NCI-H2029 (cell line): ENCODE measurements around the gene HTR6.
"Not testable (repeated sequence)": the region's sequence is repeated elsewhere in the genome, so short reads cannot be mapped to it uniquely, and the experiment has no call there.

Source experiments
- DNase-seq: peaks from one replicate; lab custom pipeline; 2025; lab: John Stamatoyannopoulos, UW

Gene HTR6

DNA sequence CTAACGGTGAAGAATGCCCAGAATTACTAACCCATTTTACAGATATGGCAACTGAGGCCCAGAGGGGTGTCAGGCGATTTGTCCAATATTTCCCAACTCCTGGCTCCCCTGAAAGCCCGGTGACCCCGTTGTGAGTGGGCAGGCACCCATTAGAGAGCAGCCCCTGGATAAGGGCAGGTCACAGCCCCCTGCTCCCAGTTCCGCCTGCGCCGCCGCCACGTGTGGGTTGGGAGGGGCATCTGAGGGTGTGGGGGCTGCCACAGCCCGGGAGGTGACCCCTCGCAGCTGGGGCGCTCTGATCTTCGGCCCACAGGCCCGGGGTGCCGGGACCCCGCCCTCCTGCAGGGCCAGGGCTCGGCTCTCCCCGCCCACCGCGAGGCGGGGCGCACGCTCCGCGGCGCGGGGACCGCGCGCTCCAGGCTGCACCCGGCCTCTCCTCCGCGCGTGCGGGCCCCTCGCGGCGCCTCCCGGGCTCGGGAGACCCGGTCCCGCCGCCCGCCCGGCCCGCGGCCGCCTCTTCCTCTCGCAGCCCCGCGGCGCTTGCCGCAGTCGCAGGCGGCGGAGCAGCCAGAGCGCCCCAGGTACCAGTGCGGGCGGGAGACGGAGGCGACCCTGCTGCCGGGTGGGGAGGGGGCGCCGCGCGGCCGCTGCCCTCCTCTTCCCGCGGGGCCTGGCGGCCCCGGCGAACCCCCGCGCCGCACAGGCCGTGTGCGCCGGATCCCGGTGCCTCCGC lies at the start of gene HTR6:
Gene HTR6 (plus strand): TSS at position 423 of the 733 bp plus-strand sequence. CDS start 879 bp downstream, outside the sequence.
- no peak for DNase-seq

DNA sequence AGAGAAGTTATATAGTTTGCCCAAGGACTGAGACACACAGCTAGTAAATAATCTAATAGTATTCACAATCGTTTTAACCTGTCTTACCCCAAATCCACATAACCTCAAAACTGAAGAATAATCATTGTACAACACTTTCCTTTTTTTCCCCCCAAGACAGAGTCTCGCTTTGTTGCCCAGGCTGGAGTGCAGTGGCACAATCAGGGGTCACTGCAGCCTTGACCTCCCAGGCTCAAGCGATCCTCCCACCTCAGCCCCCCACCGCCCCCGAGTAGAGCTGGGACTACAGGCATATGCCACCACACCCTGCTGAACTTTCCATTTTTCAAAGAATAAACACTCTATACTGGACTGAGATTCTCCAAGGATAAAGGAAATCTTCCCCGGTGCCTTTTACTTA lies 49.2 kb upstream of the HTR6 start:
- no peak for DNase-seq

DNA sequence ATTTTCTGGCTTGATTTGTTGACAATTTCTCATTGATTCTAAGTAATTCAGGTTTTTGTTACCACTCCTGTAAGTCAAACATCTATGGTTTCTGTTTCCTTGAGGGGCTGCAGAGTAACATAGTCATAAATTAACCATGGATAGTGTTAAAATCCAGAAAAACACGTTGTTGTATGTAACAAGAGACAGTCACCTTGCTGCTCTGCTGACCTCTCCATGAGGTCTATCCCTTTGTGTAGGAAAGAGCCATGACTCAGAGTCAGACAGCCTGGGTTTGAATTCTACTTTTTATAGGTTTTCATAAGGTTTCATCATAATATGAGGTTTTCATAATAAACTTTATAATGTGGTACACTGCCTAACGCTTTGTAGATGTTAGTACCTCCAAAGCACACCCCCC lies 48.2 kb upstream of the HTR6 start:
- no peak for DNase-seq

DNA sequence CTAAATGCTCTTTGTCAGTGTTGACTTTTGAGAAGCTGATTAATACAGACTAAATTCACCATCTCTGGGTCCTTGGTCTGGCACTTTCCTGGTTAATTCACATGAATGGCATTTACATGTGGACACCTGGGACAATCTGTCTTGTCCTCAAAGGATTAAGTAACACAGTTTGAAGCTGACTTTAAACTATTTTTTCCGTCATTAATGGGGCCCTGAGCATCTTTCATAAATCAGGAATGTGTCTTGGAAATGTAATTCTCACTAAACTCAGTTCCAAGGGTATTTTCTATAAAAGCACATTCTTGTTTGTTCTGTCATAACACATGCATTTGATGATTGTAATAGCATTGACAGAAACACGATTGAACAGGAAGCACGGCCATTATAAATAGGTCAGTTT lies 47.3 kb upstream of the HTR6 start:
- DNase-seq = no peak

DNA sequence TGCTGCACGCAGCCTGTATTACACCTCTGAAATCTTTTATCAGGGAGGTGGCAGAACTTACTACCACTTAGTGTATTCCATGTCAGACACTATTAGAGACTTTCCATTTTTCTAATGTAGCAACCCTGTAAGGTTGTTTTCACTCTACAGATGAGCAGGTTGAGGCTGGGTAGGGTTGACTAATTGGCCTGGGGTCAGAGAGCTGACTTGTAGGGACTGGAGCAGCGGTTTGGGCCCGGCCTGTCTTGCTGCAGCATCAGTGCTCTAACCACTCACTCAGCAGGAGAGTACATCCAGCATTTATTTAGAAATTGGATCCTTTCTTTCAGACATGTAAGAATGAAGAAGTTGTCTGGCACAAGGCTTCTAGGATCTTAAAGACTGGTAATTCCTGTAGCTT lies 46.2 kb upstream of the HTR6 start:
- no peak for DNase-seq

DNA sequence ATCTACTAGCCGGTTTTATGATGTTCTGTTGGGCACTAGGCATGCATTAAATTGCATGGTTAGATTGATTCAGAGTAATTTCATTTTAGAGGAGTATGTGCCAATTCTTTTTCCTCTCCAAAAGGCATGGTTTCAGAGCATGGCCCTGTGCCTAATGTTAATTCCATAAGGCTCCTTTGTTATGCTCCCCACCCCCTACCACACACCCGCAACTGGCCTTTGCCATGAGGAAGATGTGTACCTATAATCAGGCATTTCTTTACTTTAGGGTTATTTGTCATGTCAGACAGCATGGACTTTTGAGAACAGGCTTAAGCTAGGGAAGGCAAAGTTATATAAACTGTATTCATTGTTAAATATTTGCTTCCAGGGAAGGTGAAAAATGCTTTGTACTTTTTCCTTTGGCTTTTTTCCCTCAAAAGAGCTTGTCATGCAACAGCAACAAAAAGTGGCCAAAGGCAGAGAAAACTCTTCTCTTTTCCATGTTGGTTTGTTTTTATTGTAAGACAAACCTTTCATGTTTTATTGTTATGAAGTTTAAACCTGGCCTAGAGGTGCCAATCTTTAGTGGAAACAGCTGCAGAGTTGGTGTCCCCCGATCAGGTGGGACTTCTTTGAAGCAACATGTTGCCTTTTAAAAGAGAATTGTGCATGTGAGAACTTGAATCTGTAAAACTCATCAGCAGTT lies 44.8 kb upstream of the HTR6 start:
- DNase-seq = no peak

DNA sequence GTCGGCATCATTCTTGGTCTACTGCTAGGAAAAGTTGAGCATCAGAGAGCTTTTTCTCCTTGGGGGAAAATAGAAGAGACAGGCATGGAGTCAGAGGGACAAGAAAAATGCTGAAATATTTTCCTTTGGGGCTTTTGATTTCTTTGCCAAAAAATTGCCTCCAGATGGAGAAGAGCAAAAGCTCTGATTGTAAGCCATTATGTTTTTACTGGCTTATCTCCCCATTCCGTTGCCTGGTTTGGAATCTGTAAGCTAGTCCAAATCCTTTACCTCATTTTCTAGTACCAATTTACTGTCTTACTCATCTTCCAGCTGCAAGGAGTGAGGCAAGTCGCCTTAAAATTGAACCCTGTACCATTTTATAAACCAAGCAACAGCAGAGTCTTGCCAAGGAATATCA lies 43.9 kb upstream of the HTR6 start:
- DNase-seq = no peak

DNA sequence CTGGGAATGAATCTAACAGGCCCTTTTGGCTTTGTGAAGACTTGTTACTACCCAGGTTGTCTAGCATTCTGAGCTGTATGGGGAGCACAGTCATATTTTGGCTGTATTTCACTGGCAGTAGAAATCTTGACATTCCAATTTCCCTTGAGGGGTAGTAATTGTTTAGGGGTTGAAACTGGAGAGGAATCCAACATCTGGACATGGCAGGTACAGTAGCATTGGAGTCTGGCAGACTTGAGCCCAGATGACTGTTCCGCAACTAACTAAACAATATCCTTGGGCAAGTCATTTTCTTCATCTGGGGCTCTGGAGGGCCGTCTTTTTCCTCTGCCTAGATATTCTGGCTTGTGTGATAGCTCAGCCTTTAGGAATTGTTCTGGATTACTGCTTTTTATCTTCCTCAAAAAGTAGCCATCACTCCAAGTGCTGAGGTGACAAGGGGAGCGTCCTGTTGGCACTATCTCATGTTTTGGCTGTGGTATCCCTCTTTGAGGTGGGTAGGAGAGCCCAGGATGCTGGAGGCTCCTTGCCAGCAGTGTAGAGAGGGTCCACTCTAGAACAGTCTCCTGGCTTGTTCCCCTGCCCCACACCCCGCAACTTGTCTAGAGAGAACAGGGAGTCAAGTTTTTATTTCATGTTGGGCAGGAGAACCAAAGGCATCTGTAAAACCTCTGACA lies 43.3 kb upstream of the HTR6 start:
- no peak for DNase-seq

DNA sequence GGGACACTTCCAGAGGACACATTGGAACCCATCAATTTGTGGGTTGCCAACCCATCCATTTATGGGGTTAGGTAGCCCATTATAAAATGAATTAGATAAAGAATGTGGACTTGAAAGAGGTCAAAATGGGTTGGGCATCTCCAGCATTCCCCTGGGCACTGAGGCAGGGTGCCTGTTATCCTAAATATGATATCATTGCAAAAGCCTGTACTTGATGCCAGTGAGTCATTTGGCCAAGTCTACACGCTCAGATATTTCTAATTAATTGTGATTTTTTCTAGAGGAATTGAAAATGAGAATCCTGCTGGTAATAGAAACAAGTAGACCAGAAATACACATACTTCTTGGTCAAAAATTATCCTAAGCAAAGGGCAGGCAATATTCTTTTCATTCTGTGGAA lies 42.5 kb upstream of the HTR6 start:
- no peak for DNase-seq

DNA sequence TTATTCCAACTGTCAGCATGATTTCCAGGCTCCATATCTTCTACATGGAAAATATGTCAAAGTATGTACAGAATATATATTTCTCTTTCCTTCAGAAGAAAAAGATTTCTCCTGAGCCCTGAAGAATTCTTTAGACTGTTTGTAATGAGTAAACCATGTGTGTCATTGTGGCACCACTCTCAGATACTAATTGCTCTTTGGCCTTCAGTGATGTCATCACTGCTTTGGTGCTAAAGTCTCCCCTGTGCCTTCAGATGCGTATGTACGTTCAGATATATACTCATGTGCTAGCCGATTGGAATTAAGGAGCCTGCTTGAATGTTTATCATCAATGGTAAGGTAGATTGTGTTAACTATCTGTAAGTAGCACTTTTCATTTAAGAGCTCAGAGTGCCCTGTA lies 41.2 kb upstream of the HTR6 start:
- DNase-seq = no peak

DNA sequence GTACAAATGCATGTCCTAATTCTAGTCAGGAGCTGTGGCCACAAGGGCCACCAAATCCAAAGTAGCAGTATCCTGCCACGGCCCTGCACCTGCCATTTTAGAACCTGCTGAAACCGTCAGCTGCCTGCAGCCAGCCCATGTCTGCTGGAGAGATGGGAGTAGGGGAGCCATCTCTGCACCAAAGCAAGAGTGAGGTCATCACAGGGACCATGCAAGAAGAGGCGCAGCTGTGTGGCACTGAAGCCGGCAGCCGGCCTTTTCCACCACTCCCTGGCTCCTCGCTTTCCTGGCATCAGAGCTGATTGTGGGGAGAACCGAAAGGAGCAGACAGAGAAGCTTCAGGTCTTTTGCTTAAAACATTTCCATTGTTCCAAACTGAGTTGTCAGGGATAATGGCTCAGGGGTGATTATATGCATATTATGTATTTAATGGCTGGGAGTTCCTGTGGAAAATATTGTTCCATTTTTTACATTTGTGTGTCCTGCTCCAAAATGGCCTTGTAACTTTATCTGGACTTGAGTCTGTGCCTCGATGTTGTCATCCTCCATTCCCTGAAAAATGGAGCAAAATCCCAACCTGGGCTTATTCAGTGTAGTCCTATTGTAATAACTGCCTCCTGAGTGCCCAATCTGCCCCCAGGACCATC lies 39.3 kb upstream of the HTR6 start:
- DNase-seq = no peak

DNA sequence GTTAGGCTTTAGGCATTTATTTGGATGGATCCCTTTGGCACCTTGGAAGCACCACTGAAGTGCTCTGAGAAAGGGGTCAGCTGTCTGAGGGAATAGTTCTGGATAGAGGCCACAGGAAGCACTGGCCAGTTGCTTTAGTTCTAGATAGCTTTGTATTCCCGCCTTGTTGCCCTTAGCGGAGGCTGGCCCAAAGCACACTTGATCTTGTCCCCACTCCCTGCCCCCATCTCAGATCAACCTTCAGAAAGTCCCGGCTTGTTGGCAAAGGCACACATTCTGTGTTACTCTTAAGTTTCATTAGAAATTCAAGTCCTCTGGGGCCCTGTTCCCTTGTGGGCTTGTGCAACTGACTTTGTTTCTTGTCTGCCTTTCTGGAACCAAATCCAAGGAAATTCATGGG lies 35.8 kb upstream of the HTR6 start:
- no peak for DNase-seq

DNA sequence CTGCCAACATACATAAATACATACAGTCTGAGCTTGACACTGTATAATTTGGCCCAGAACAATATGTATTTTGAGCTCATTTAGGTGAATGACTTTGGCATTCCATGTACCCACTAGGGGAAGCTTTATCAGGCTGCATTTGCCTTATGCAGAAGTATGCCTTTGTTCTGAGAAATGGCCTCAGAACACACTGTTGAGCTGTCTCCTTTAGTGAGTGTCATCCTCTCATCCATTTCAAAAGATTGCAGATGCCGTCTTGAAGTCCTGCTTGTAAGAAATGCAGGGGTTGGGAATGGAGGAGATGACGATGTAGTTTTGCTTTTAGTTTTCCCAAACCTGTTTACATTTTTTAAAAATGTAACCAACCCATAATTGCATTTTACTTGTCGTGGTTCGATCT lies 35.3 kb upstream of the HTR6 start:
- no peak for DNase-seq

DNA sequence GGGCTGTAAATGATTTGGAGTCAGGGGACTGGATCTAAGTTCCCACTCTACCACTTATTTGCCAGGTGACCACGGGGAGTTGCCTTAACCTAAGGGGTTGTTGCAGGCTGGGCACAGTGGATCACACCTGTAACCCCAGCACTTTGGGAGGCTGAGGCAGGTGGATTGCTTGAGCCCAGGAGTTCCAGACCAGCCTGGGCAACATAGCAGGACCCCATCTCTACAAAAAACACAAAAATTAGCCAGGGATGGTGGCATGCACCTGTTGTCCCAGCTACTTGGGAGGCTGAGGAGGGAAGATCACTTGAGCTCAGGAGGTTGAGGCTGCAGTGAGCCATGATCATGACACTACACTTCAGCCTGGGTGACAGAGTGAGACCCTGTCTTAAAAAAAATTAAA lies 34.5 kb upstream of the HTR6 start:
- not testable (repeated sequence) for DNase-seq

DNA sequence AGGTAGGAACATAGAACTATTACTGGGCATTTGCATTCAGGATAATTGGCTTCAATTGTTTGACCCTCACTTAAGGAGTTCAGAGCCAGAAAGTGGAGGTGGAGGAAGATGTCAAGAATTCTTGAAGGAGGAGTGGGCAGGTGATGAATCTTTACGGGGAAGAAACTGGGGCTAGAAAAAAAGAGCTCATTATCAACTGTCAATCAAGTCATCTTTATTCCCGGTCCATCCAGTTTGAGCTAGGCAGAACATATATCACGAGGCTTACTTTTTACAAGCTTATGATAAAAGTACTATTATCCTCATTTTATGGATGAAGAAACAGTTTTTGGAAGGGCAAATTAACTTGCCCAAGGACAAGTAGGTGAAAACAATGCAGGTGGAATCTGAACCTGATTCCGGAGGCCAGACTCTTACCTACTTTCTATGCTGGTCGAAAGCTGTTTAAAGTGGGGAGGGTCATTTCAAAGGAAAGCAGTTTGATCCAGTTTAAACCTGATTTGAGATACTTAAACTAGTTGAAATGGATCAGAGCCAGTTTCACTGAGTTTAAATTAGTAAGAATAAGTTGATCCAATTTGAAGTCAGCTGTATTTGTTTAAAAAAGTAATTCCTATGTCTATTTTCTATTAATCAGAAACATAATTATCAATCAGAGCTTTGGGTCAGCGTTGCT lies 33.8 kb upstream of the HTR6 start:
- DNase-seq = no peak

DNA sequence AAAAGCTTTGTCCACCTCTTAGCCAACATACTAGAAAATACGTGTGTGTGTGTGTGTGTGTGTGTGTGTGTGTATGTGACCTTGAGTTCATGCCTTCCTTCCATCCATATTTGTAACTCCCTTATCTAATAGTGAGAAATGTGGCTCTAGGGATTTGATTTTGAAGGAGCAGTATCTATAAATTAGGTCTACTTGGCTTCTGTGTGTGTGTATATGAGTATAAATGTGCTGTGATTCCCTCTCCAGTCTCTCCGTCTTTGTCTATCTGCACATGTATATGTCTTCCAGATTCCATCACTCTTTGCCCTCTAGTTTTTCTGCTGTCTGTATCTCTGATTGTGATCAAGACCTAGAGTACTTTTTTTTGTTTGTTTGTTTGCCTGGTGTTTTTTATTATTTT lies 32.5 kb upstream of the HTR6 start:
- no peak for DNase-seq

DNA sequence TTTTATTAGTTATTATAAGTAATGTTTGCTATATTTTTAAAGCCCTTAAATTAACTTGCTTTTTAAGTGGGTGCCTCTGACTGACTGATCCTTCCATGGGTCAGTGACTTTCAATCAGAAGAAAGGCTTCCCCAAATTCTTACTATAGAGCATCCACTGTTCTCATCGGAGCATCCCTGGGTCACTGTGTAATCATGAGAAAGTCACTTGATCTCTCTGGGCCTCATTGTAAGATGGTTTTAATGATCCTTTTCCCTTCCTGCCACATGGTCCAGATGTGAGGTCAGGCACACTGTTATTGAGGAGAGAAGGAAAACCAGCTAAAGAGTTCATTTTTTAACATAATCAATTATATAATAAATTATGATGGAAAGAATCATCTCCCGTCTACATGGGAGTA lies 31.6 kb upstream of the HTR6 start:
- no peak for DNase-seq

DNA sequence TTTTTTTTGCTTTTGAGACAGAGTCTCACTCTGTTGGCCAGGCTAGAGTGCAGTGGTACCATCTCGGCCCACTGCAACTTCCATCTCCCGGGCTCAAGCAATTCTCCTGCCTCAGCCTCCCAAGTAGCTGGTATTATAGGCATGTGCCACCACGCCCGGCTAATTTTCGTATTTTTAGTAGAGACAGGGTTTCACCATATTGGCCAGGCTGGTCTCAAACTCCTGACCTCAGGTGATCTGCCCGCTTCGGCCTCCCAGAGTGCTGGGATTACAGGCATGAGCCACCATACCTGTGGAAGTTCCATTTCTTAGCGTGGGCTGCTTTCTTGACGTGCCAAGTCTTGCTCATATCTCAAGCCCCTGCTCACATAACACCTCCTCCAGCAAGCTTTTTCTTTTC lies 29.6 kb upstream of the HTR6 start:
- DNase-seq = not testable (repeated sequence)

DNA sequence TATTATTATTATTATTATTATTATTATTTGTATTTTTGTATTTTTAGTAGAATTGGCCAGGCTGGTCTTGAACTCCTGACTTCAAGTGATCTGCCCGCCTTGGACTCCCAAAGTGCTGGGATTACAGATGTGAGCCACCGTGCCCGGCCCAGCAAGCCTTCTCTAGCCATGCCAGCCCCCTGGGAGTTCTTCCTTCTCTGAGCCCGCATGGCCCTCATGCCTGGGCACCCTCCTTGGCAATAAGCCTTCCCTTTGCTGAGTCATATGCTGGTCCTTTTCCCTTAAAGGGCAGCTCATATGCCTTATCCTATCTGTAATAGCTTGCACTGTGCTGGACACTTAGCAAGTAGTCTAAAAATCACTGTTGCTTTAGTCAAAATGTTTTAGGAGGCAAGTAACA lies 29.0 kb upstream of the HTR6 start:
- DNase-seq = no peak

DNA sequence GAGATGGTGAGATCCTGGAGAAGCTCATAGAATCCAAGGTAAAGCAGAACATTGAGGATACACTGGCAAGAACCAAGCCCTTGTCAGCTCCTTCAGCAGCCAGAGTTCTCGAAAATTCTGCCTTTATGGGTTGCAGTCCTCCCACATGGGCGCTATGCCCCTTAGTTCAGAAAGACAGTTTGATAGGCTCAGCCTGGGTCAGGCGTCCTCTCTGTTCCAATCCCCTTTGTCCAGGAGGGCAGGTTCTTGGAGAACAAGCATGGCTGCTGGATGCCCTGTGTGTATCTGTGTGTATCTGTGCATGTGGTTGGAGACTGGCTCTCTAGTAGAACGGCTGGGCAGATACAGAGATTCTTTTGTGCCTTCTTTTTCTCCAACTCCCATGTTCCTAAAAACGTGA lies 28.6 kb upstream of the HTR6 start:
- DNase-seq = no peak

DNA sequence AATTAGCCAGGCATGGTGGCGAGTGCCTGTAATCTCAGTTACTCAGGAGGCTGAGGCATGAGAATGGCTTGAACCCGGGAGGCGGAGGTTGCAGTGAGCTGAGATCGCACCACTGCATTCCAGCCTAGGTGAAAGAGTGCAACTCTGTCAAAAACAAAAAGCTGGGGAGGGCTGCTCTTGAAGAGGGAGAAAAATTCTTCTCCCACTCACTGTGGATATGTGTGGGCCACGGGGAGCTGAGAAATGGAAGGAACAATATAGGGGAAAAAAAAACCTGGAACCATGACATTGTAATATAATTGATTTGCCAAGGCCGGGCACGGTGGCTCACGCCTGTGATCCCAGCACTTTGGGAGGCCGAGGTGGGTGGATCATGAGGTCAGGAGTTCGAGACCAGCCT lies 27.9 kb upstream of the HTR6 start:
- not testable (repeated sequence) for DNase-seq

DNA sequence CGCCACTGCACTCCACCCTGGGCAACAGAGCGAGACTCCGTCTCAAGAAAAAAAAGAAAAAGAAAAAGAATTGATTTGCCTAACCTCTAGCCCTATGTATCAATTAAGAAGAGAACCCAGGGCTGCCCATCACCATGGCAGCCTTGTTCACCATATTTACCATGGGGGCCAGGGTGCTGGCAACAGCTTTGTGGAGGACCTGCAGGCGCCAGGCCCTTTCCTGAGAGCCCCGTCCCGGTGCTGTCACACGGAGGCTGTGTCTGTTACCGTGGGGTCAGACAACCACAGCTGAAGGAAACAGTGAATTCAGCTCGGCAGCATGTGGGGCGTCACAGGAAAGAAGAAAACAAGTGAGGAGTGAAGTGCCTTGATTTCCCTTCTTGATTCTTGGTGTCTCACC lies 27.1 kb upstream of the HTR6 start:
- no peak for DNase-seq
